ENCODE results near the gene ARHGAP40.

DNA sequence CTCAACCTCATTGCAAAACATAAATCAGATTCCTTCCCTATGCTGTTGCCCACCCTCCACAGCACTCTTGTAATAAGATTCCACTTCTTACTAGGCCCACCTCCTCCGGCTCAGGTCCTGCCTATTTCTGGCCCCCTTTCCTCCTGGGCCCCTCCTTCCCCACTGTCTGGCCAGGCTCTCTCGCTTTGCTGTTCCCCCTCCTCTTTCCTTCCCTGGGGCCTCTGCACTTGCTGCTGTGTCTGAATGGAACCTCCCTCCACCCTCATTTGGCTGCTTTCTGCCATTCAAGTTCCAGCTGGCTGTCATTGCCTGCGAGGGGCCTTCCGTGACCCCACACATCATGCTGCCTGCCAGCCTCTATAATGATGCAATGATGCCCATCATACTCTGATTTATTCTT, 38.9 kb downstream of the ARHGAP40 start:
- TF ChIP-seq MXI1 (IDR thresholded peaks at IDR 0.05; ENCODE audit: borderline replicate concordance, low read depth, low read length) (no peak), NR3C1 (CRISPR knock-in tag; IDR thresholded peaks at IDR 0.05) (no peak), TARDBP (CRISPR knock-in tag; IDR thresholded peaks at IDR 0.05) (no peak)
- TF ChIP-seq, protein P1, sequence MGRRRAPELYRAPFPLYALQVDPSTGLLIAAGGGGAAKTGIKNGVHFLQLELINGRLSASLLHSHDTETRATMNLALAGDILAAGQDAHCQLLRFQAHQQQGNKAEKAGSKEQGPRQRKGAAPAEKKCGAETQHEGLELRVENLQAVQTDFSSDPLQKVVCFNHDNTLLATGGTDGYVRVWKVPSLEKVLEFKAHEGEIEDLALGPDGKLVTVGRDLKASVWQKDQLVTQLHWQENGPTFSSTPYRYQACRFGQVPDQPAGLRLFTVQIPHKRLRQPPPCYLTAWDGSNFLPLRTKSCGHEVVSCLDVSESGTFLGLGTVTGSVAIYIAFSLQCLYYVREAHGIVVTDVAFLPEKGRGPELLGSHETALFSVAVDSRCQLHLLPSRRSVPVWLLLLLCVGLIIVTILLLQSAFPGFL (CRISPR knock-in tag; IDR thresholded peaks at IDR 0.05): no peak
- TF ChIP-seq, protein P2, sequence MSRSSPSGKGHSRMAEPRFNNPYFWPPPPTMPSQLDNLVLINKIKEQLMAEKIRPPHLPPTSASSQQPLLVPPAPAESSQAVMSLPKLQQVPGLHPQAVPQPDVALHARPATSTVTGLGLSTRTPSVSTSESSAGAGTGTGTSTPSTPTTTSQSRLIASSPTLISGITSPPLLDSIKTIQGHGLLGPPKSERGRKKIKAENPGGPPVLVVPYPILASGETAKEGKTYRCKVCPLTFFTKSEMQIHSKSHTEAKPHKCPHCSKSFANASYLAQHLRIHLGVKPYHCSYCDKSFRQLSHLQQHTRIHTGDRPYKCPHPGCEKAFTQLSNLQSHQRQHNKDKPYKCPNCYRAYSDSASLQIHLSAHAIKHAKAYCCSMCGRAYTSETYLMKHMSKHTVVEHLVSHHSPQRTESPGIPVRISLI (CRISPR knock-in tag; IDR thresholded peaks at IDR 0.05; ENCODE audit: borderline replicate concordance): no peak
